IPS-20b (cell line): ENCODE results near the gene HMCN1.
A peak's percentile ranks its signal among the peaks of the same experiment; 100 is the strongest.

ENCODE experiments used
- H3K27ac ChIP-seq: one replicate; pipeline ENCODE4 v1.5.1; 2013; ENCODE audit warnings: low read length
- H3K27me3 ChIP-seq: 2 replicates; pipeline ENCODE4 v1.6.1; 2013; ENCODE audit warnings: mild to moderate bottlenecking, low read length, inconsistent platforms; ENCODE audit not compliant: insufficient read depth
- H3K36me3 ChIP-seq: 2 replicates; pipeline ENCODE4 v1.6.1; 2013; ENCODE audit warnings: low read depth, mild to moderate bottlenecking, inconsistent platforms, low read length, moderate library complexity; ENCODE audit not compliant: insufficient read depth
- H3K4me1 ChIP-seq: 2 replicates; pipeline ENCODE4 v1.6.1; 2013; ENCODE audit warnings: mild to moderate bottlenecking, control low read depth, inconsistent platforms, low read length, moderate library complexity; ENCODE audit not compliant: insufficient read depth
- H3K4me3 ChIP-seq: 2 replicates; pipeline ENCODE4 v1.5.1; 2013; ENCODE audit warnings: mild to moderate bottlenecking, low read length, inconsistent platforms
- H3K9ac ChIP-seq: 2 replicates; pipeline ENCODE4 v1.6.1; 2013; ENCODE audit warnings: low read depth, mild to moderate bottlenecking, inconsistent platforms, low read length, moderate library complexity
- H3K9me3 ChIP-seq: 2 replicates; pipeline ENCODE4 v1.6.1; 2013; ENCODE audit warnings: mild to moderate bottlenecking, low read depth, low read length, inconsistent platforms; ENCODE audit not compliant: insufficient read depth

HMCN1 gene

DNA sequence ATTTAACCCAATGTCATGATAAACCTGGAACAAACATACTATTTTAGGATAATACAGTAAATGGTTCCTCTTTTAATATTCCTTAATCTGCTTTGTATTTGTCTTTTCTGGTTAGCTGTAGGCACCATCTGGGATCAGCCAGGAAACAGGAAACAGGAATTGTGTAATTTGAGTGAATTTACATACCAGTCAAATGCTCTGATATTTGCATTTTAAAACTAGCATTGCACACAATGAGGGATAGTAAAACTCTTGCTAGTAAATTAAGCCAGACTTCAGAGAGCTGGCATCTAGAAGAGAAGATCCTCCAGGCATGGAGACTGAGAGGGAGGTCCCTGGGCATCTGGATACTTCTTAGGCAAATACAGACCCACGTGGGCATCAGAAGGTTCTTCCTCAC, 103.5 kb downstream of the HMCN1 start:
- no peak overlapping the region for H3K4me3 ChIP-seq
- H3K9me3 ChIP-seq, result no peaks in the 10 kb centered on the region
- no peaks in the 10 kb centered on the region for H3K36me3 ChIP-seq
- H3K4me1 ChIP-seq, result peaks cover 2% of the 10 kb centered on the region; the same call in 1 of the 2 replicates
- H3K27me3 ChIP-seq, result no peaks in the 10 kb centered on the region
- no peak overlapping the region for H3K9ac ChIP-seq
- H3K27ac ChIP-seq, result no peak overlapping the region

DNA sequence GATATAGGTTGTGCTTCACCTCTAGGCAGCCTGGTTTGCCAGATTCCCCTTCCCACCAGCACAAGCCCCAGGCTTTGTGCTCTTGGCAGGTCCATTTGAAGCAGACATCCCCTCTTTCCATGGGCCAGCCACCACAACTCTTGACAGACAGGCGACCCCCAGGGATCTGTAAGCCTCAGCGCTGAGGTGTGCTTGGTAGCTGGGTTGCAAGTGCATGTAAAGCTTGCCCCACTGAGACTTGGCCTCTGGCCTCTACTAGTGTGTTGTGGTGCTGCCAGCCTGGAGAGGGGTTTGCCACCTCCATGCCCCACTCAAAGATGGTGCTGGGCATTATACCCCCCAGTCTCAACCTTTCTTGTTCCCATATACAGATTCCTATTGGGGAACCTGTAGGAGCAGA, 103.9 kb downstream of the HMCN1 start:
- no peaks in the 10 kb centered on the region for H3K27me3 ChIP-seq
- no peak overlapping the region for H3K27ac ChIP-seq
- peaks cover 6% of the 10 kb centered on the region; the same call in 1 of the 2 replicates for H3K4me1 ChIP-seq
- no peaks in the 10 kb centered on the region for H3K36me3 ChIP-seq
- H3K9me3 ChIP-seq, result no peaks in the 10 kb centered on the region
- no peak overlapping the region for H3K4me3 ChIP-seq
- no peak overlapping the region for H3K9ac ChIP-seq

DNA sequence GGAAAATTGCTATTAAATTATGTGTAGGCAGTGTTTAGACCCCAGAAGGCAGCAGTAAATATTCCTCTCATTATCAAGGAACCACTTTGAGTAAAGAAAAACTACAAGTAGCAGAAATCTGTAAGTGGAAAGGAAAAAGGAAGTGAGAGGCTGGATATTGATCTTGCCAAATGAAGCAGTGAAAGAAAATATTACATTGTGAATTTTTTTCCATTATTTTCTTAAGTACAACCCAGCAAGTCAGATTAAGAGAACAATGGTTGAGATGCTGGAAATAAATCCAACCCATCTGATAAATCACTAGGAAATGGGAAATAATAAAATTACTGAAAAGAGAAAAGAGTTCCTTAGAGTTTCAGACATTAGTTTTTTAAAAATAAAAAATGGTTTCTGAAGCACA, 106.7 kb downstream of the HMCN1 start:
- Histone ChIP-seq H3K27me3 (no peaks in the 10 kb centered on the region), H3K4me3 (no peak overlapping the region), H3K36me3 (no peaks in the 10 kb centered on the region), H3K4me1 (peaks cover 17% of the 10 kb centered on the region), H3K9ac (no peak overlapping the region), H3K27ac (no peak overlapping the region), H3K9me3 (no peaks in the 10 kb centered on the region)

DNA sequence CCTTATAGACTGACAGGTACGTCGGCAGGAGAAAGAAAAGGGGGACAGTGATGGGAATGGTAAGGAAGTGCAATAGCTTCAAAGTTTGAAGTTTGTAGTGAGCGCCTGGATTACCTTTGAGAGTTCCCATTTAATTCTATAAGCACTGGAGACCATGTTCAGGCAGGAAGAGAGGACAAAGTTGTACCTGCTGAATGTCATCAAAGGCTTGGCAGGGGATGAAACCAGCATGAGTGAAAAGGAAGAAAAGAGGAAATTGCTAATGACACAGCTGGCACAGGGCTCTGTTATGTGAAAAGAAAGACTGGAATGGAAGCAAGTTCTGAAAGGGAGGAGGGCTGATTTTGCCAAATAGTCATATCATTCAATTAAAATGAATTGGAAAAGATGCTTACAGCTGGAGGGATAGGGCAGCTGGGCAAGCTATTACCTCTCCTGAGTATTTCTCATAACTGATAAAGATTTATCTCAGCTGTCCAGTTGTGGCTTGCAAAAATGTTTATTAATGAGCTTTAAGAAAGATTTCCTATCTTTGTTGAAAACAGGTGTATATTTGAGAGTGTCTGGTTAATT, 109.2 kb downstream of the HMCN1 start:
- Histone ChIP-seq H3K27ac (no peak overlapping the region), H3K4me1 (peaks cover 17% of the 10 kb centered on the region), H3K4me3 (peak overlapping the region; percentile 20; the same call in 1 of the 2 replicates), H3K9me3 (no peaks in the 10 kb centered on the region), H3K36me3 (no peaks in the 10 kb centered on the region), H3K9ac (no peak overlapping the region), H3K27me3 (no peaks in the 10 kb centered on the region)

DNA sequence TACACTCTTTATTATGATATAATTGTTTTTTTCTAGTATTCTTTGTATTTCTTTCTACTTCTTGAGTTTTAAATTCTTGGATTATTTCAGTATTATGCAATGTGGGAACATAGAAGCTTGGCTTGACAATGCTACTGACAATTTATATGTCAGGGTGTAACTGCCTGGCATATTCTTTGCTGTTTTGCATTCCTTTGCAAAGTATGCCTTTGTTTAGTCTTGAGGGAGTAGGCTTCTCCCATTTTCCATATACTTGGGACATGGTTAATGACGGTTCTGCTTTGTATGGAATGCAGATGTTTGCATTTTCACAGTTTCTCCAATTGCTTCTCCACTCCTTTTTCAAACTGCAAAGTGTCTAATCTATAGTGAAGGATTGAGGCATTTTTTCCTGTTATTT, 109.8 kb downstream of the HMCN1 start:
- no peak overlapping the region for H3K4me3 ChIP-seq
- H3K27me3 ChIP-seq, result no peaks in the 10 kb centered on the region
- H3K9me3 ChIP-seq, result no peaks in the 10 kb centered on the region
- H3K36me3 ChIP-seq, result no peaks in the 10 kb centered on the region
- no peak overlapping the region for H3K9ac ChIP-seq
- H3K27ac ChIP-seq, result no peak overlapping the region
- H3K4me1 ChIP-seq, result peaks cover 19% of the 10 kb centered on the region

DNA sequence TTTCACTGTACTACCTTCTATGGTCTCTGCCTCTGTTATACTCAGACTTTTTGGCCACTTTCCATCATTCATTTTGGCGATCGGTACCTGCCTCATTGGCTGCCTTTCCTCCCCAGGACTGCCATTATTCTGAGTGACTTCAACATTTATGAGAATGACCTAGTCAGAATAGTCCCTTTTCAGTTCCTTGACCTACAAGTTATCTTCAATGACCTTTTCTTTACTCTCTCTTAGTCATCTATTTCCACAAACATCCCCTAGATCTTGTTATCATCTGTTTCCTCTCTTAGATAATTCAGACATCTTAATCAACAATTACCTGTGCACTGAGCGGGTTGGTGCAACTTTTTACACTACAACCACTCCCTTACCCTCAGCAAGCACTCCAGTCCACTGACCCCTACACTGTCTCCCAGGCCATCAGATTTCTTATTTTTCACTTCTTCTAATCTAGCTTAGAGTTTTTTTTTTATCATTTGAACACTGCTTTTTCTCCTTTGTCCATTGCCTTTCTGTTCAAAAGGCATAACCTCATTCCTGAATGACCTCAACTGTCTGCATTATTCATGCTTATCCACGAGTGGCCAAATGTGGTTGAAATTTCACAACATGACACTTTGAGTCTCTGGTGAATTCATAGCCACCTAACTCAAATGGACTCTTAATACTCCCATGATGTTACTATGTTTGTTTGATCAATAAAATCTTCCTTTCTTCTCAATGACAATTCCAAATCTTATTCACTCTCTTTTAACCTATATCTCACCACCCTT, 112.7 kb downstream of the HMCN1 start:
- no peak overlapping the region for H3K27ac ChIP-seq
- no peaks in the 10 kb centered on the region for H3K9me3 ChIP-seq
- H3K4me3 ChIP-seq, result no peak overlapping the region
- H3K27me3 ChIP-seq, result no peaks in the 10 kb centered on the region
- no peak overlapping the region for H3K9ac ChIP-seq
- H3K4me1 ChIP-seq, result peaks cover 37% of the 10 kb centered on the region
- no peaks in the 10 kb centered on the region for H3K36me3 ChIP-seq

DNA sequence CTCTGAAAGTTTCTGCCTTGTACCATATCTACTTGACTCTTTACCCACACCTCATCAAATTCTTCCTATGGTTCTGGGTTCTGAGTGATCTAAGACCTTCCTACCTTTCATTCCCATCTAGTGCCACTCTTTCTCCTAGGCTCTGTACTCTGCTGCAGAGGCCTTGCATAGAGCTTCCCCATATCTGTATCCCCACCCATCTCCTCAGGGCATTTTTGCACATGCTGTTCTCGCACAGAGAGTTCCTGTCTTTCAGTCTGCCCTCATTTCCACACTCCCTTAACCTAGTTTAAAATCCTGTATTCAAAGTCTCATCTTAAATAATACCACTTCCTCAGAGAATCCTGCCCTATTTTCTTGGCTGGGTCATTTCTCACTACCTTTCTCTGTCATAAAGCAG, 114.8 kb downstream of the HMCN1 start:
- H3K27ac ChIP-seq, result no peak overlapping the region
- H3K9me3 ChIP-seq, result no peaks in the 10 kb centered on the region
- H3K9ac ChIP-seq, result no peak overlapping the region
- no peaks in the 10 kb centered on the region for H3K36me3 ChIP-seq
- no peaks in the 10 kb centered on the region for H3K27me3 ChIP-seq
- H3K4me1 ChIP-seq, result peaks cover 24% of the 10 kb centered on the region; the same call in 1 of the 2 replicates
- no peak overlapping the region for H3K4me3 ChIP-seq

DNA sequence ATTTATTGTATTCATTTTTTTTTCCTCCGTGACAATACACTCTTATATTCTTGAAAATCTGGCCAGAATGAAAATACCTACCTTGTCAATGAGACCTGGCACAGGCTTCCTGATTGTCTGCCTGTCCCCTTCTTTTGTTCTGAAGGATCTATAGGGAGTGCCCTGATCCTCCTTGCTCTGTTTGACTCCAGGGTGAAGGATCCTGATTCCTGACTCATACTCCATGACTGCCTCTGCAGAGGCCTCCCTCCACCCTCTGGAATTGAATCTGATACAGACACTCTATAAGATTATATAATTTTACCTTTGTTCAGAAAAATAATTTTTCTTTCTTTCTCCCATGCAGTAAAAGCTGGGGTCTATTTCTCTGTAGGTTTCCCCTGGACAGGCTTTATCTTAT, 116.2 kb downstream of the HMCN1 start:
- H3K27ac ChIP-seq, result no peak overlapping the region
- no peak overlapping the region for H3K4me3 ChIP-seq
- peaks cover 20% of the 10 kb centered on the region; the same call in 1 of the 2 replicates for H3K4me1 ChIP-seq

DNA sequence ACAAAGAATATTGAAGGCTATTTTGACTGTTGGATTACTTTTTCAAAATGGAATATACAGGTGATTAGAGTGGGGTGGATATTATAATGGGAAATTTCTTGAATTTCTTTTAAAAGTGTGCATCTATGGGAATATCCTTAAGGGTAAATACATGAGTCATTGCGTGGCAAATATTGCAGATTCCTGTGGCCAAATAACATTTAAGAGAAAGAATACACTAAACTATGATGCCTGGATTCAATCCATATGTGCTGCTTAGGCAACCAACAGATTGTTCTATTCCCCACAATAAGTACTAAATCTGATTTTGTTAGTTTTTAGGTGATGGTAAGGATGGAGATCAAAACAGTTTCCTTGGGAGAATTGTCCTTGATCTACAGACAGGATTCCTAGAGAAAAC, 119.5 kb downstream of the HMCN1 start:
- no peaks in the 10 kb centered on the region for H3K36me3 ChIP-seq
- H3K4me3 ChIP-seq, result no peak overlapping the region
- no peak overlapping the region for H3K9ac ChIP-seq
- H3K4me1 ChIP-seq, result peaks cover 20% of the 10 kb centered on the region; the same call in 1 of the 2 replicates
- H3K27me3 ChIP-seq, result no peaks in the 10 kb centered on the region
- no peaks in the 10 kb centered on the region for H3K9me3 ChIP-seq
- no peak overlapping the region for H3K27ac ChIP-seq

More for the DNA sequence above, 116.2 kb downstream of the HMCN1 start:
- H3K27me3 ChIP-seq, result no peaks in the 10 kb centered on the region
- H3K36me3 ChIP-seq, result no peaks in the 10 kb centered on the region
- H3K9me3 ChIP-seq, result no peaks in the 10 kb centered on the region
- H3K9ac ChIP-seq, result no peak overlapping the region

DNA sequence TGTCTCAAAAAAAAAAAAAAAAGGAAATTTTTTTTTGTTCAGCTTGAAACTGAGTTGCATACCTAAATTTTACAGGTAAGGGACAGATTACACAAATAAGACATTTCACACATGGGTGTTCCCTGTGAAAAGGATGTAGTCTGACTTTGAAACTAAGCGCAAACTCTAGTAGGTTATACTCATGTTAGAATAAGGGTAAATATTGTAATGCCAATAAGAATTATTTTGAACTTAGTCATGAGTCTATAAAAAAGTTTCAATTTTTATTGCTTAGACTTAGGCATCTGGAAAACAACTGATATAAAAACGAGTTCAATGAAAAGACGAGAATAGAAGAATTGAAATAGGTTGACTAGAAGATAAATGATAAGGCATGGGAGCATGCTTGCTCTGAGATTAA, 122.3 kb downstream of the HMCN1 start:
- Histone ChIP-seq H3K27me3 (no peaks in the 10 kb centered on the region), H3K36me3 (no peaks in the 10 kb centered on the region), H3K4me1 (peaks cover under 1% of the 10 kb centered on the region; the same call in 1 of the 2 replicates), H3K9me3 (no peaks in the 10 kb centered on the region), H3K27ac (no peak overlapping the region), H3K9ac (no peak overlapping the region), H3K4me3 (no peak overlapping the region)

DNA sequence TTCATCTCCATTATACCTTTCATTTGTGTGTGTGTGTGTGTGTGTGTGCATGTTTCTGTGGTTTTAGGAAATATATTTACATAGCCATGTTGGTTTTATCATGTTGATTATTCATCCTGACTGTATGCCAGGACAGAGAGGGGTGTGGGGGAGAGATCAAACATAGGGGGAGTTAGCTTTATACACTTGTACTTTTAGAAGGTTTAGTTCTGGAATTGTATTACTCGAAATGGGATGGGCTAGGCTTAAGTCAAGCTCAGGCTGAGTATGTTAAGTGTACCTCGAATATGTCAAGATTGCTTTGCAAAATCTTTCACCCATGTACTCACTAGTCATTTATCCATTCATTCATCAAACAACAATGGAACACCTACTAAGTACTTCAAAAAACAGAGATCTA, 123.3 kb downstream of the HMCN1 start:
- no peak overlapping the region for H3K4me3 ChIP-seq
- no peaks in the 10 kb centered on the region for H3K36me3 ChIP-seq
- no peaks in the 10 kb centered on the region for H3K9me3 ChIP-seq
- no peak overlapping the region for H3K9ac ChIP-seq
- no peaks in the 10 kb centered on the region for H3K27me3 ChIP-seq
- H3K27ac ChIP-seq, result no peak overlapping the region
- H3K4me1 ChIP-seq, result peaks cover 6% of the 10 kb centered on the region

DNA sequence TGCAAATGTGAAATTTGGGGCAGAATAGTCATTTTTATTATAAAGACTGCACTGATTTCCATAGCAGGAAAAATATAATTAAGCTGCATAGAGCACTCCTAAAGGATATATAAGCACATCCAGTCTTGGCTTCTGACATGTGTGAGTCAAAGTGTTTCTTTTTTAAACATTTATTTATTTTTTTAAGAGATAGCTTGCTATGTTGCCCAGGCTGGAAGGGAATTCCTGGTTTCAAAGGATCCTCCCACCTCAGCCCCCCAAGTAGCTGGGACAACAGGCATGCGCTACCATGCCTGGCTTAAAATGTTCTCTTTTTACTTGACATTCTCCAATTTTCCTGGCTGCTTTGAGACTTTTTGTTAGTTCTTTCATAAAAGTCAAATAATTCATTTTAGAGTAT, 126.1 kb downstream of the HMCN1 start:
- Histone ChIP-seq H3K27ac (no peak overlapping the region), H3K4me3 (no peak overlapping the region), H3K9me3 (no peaks in the 10 kb centered on the region), H3K27me3 (no peaks in the 10 kb centered on the region), H3K4me1 (peaks cover 10% of the 10 kb centered on the region), H3K36me3 (no peaks in the 10 kb centered on the region), H3K9ac (no peak overlapping the region)
